OCI-LY3 (cell line): ENCODE data around the gene NMT1.

Source experiments
- H2AFZ ChIP-seq: fragments of 200-600, 300-600 bp; shearing (Covaris generic); 2 replicates; pipeline ENCODE4 v1.6.0; 2014; ENCODE audit warnings: antibody characterized with exemption, low read depth, low read length
- H3K27ac ChIP-seq: fragments of 200-600, 300-600 bp; sonication (generic); 2 replicates; pipeline ENCODE4 v1.5.1; 2014; ENCODE audit warnings: mild to moderate bottlenecking, low read length, moderate library complexity, mixed read lengths
- H3K27me3 ChIP-seq: fragments of 200-600, 300-600 bp; sonication (generic); 2 replicates; pipeline ENCODE4 v1.6.1; 2014; ENCODE audit warnings: low read depth, low read length, mixed read lengths
- H3K36me3 ChIP-seq: fragments of 200-600, 300-600 bp; sonication (generic); replicated peaks from 2 replicates; pipeline ENCODE3; 2014; ENCODE audit warnings: low read depth, low read length, mixed read lengths
- H3K4me1 ChIP-seq: fragments of 300-600, 200-600 bp; sonication (generic); 2 replicates; pipeline ENCODE4 v1.6.1; 2014; ENCODE audit warnings: low read length, mixed read lengths
- H3K4me2 ChIP-seq: fragments of 200-600, 300-600 bp; sonication (generic); 2 replicates; pipeline ENCODE4 v1.6.1; 2014; ENCODE audit warnings: low read length, mixed read lengths
- H3K4me3 ChIP-seq: fragments of 300-600, 200-600 bp; sonication (generic); 2 replicates; pipeline ENCODE4 v1.5.1; 2014; ENCODE audit warnings: antibody characterized with exemption, mild to moderate bottlenecking, low read length, moderate library complexity
- H3K79me2 ChIP-seq: fragments of 300-600, 200-600 bp; shearing (Covaris generic); 2 replicates; pipeline ENCODE4 v1.6.1; 2014; ENCODE audit warnings: mild to moderate bottlenecking, low read length, mixed read lengths
- H3K9ac ChIP-seq: fragments of 300-600, 200-600 bp; shearing (Covaris generic); 2 replicates; pipeline ENCODE4 v1.6.0; 2014; ENCODE audit warnings: mild to moderate bottlenecking, low read length, moderate library complexity
- H3K9me3 ChIP-seq: fragments of 200-600, 300-600 bp; shearing (Covaris generic); 2 replicates; pipeline ENCODE4 v1.6.1; 2014; ENCODE audit warnings: low read length, mixed read lengths; ENCODE audit not compliant: insufficient read depth
- H4K20me1 ChIP-seq: fragments of 200-600, 300-600 bp; sonication (generic); 2 replicates; pipeline ENCODE4 v1.6.1; 2016; ENCODE audit warnings: low read length, mixed read lengths; ENCODE audit not compliant: insufficient read depth
- EZH2phosphoT487 ChIP-seq: fragments of 200-600 bp; shearing (Covaris generic); IDR thresholded peaks from 2 replicates; pipeline ENCODE4 v1.6.1; 2018; ENCODE audit warnings: antibody characterized with exemption, mixed run types, low read depth
- TF ChIP-seq, protein P1 (sequence below): fragments of 200-600, 300-600 bp; sonication (generic); IDR thresholded peaks from 2 replicates; pipeline ENCODE4 v1.5.1; 2014; ENCODE audit warnings: antibody characterized with exemption, low read length, low read depth

NMT1 gene

GRCh38 chr17:45137561-45138305, 76.6 kb downstream of the NMT1 start:
- Histone ChIP-seq H4K20me1 (no peaks in the 10 kb centered on the region), H3K4me3 (no peak overlapping the region), H3K9me3 (no peaks in the 10 kb centered on the region), H3K79me2 (no peaks in the 10 kb centered on the region), H3K4me2 (no peak overlapping the region), H3K4me1 (peaks cover 8% of the 10 kb centered on the region), H3K9ac (no peak overlapping the region), H2AFZ (no peak overlapping the region), H3K27me3 (no peaks in the 10 kb centered on the region), H3K27ac (no peak overlapping the region), H3K36me3 (no peaks in the 10 kb centered on the region)
- TF ChIP-seq EZH2phosphoT487: no peak

GRCh38 chr17:45138911-45139532, 77.9 kb downstream of the NMT1 start:
- no peak for TF ChIP-seq EZH2phosphoT487
- TF ChIP-seq, protein P1, sequence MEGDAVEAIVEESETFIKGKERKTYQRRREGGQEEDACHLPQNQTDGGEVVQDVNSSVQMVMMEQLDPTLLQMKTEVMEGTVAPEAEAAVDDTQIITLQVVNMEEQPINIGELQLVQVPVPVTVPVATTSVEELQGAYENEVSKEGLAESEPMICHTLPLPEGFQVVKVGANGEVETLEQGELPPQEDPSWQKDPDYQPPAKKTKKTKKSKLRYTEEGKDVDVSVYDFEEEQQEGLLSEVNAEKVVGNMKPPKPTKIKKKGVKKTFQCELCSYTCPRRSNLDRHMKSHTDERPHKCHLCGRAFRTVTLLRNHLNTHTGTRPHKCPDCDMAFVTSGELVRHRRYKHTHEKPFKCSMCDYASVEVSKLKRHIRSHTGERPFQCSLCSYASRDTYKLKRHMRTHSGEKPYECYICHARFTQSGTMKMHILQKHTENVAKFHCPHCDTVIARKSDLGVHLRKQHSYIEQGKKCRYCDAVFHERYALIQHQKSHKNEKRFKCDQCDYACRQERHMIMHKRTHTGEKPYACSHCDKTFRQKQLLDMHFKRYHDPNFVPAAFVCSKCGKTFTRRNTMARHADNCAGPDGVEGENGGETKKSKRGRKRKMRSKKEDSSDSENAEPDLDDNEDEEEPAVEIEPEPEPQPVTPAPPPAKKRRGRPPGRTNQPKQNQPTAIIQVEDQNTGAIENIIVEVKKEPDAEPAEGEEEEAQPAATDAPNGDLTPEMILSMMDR: no peak
- H3K4me1 ChIP-seq: peaks cover 8% of the 10 kb centered on the region
- no peaks in the 10 kb centered on the region for H3K79me2 ChIP-seq
- no peak overlapping the region for H3K9ac ChIP-seq
- H3K9me3 ChIP-seq: no peaks in the 10 kb centered on the region
- H3K27ac ChIP-seq: no peak overlapping the region
- H2AFZ ChIP-seq: no peak overlapping the region
- no peaks in the 10 kb centered on the region for H3K36me3 ChIP-seq
- H4K20me1 ChIP-seq: no peaks in the 10 kb centered on the region
- H3K4me2 ChIP-seq: no peak overlapping the region
- H3K27me3 ChIP-seq: no peaks in the 10 kb centered on the region
- no peak overlapping the region for H3K4me3 ChIP-seq

DNA sequence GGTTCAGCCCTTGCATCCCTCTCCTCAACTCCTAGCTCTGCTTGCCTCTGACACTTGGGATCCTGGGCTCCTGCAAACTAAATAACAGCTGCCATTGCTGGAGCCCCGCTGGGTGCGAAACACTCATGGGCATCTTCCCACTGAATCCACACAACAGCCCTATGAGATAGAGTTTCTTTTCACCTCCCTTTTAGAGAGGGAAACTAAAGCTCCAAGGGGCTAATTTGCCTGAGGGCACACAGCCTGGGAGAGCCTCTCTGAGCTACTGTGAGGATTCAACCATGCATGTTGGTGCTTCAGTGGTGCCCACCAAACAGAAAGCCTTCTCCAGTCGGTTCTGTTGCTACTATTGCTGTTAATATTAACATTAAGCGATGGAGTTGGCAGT, 78.4 kb downstream of the NMT1 start:
- TF ChIP-seq, protein P1: no peak
- no peak for TF ChIP-seq EZH2phosphoT487
- Histone ChIP-seq H3K9me3 (no peaks in the 10 kb centered on the region), H3K4me2 (no peak overlapping the region), H3K36me3 (no peaks in the 10 kb centered on the region), H3K27ac (no peak overlapping the region), H2AFZ (no peak overlapping the region), H3K4me3 (no peak overlapping the region), H3K4me1 (peaks cover 8% of the 10 kb centered on the region), H4K20me1 (no peaks in the 10 kb centered on the region), H3K9ac (no peak overlapping the region), H3K27me3 (no peaks in the 10 kb centered on the region), H3K79me2 (no peaks in the 10 kb centered on the region)

- peaks cover 7% of the 10 kb centered on the region for H3K4me1 ChIP-seq
- H3K4me2 ChIP-seq: no peak overlapping the region
- no peak overlapping the region for H3K9ac ChIP-seq
- H3K27me3 ChIP-seq: no peaks in the 10 kb centered on the region
- peaks cover 6% of the 10 kb centered on the region; the same call in 1 of the 2 replicates for H3K79me2 ChIP-seq
- TF ChIP-seq, protein P1: no peak
- TF ChIP-seq EZH2phosphoT487: no peak
- H3K4me3 ChIP-seq: no peak overlapping the region
- no peak overlapping the region for H3K27ac ChIP-seq
- H2AFZ ChIP-seq: no peak overlapping the region
- no peaks in the 10 kb centered on the region for H3K36me3 ChIP-seq
- H3K9me3 ChIP-seq: no peaks in the 10 kb centered on the region
- no peaks in the 10 kb centered on the region for H4K20me1 ChIP-seq
Measured at GRCh38 chr17:45143094-45143670, 82.1 kb downstream of the NMT1 start.
